ENCODE data around the gene LDLRAP1. TPM values are rescaled to one million over a fixed set of nuclear protein-coding genes. Genes with fewer than 3 reads are reported as not detected.

Gene LDLRAP1
- total RNA-seq, 2 donors from 2014 or later: 35.7 to 40.1 TPM

GRCh38 chr1:25568090-25568833 lies 24.9 kb downstream of the LDLRAP1 start:
- no peak for TF ChIP-seq CTCF (IDR thresholded peaks at IDR 0.05)
- Histone ChIP-seq H3K4me1 (no peaks in the 10 kb centered on the region), H3K27me3 (no peaks in the 10 kb centered on the region), H3K27ac (peak overlapping the region; percentile 17), H3K4me3 (no peak overlapping the region), H3K9ac (ENCODE audit: low read depth in 2 of 2, low read length in 2 of 2) (no peak overlapping the region), H3K36me3 (no peaks in the 10 kb centered on the region), H3K9me3 (no peaks in the 10 kb centered on the region)
- intact Hi-C loops (cut with DNase I): no loop called here
- no peak for DNase-seq

- no peak for DNase-seq
- Histone ChIP-seq H3K4me3 (no peak overlapping the region), H3K36me3 (no peaks in the 10 kb centered on the region), H3K9ac (ENCODE audit: low read depth in 2 of 2, low read length in 2 of 2) (no peak overlapping the region), H3K9me3 (no peaks in the 10 kb centered on the region), H3K27me3 (no peaks in the 10 kb centered on the region), H3K4me1 (no peaks in the 10 kb centered on the region), H3K27ac (no peak overlapping the region)
- TF ChIP-seq CTCF (IDR thresholded peaks at IDR 0.05): no peak
- intact Hi-C loops (cut with DNase I): no loop called here
Measured at GRCh38 chr1:25568834-25569596, 25.6 kb downstream of the LDLRAP1 start.

GRCh38 chr1:25569597-25570396 lies 26.4 kb downstream of the LDLRAP1 start:
- no peaks in the 10 kb centered on the region for H3K36me3 ChIP-seq
- DNase-seq: no peak
- H3K9ac ChIP-seq (ENCODE audit: low read depth in 2 of 2, low read length in 2 of 2): no peak overlapping the region
- H3K27ac ChIP-seq: no peak overlapping the region
- no peak overlapping the region for H3K4me3 ChIP-seq
- intact Hi-C loops (cut with DNase I): no loop called here
- H3K9me3 ChIP-seq: no peaks in the 10 kb centered on the region
- no peaks in the 10 kb centered on the region for H3K4me1 ChIP-seq
- no peaks in the 10 kb centered on the region for H3K27me3 ChIP-seq
- no peak for TF ChIP-seq CTCF (IDR thresholded peaks at IDR 0.05)

GRCh38 chr1:25570798-25571521 lies 27.6 kb downstream of the LDLRAP1 start:
- H3K4me1 ChIP-seq: no peaks in the 10 kb centered on the region
- no peak overlapping the region for H3K4me3 ChIP-seq
- H3K9ac ChIP-seq (ENCODE audit: low read depth in 2 of 2, low read length in 2 of 2): no peak overlapping the region
- no peak overlapping the region for H3K27ac ChIP-seq
- TF ChIP-seq CTCF (IDR thresholded peaks at IDR 0.05): no peak
- no peaks in the 10 kb centered on the region for H3K36me3 ChIP-seq
- no peaks in the 10 kb centered on the region for H3K27me3 ChIP-seq
- no peaks in the 10 kb centered on the region for H3K9me3 ChIP-seq
- intact Hi-C loops (cut with DNase I): no loop called here
- DNase-seq: no peak

- H3K4me3 ChIP-seq: no peak overlapping the region
- H3K9me3 ChIP-seq: no peaks in the 10 kb centered on the region
- no peak for DNase-seq
- no peak overlapping the region for H3K27ac ChIP-seq
- no peaks in the 10 kb centered on the region for H3K27me3 ChIP-seq
- no peak overlapping the region for H3K9ac ChIP-seq (ENCODE audit: low read depth in 2 of 2, low read length in 2 of 2)
- no peaks in the 10 kb centered on the region for H3K4me1 ChIP-seq
- intact Hi-C loops (cut with DNase I): no loop called here
- no peaks in the 10 kb centered on the region for H3K36me3 ChIP-seq
- TF ChIP-seq CTCF (IDR thresholded peaks at IDR 0.05): no peak
Measured at GRCh38 chr1:25571522-25571970, 28.1 kb downstream of the LDLRAP1 start.

Measured in colonic mucosa (tissue), 4 donors.